RWPE1 (cell line): Measurements from ENCODE around the gene HEBP2.

Source experiments
- CTCF ChIA-PET: fragments of 350-600 bp; sonication (Branson Sonifier 250); formaldehyde crosslinking; extraction: SDS; loops from one replicate; lab custom pipeline; 2021; lab: Yijun Ruan, JAX
- POLR2A ChIA-PET: fragments of 400-600 bp; formaldehyde crosslinking; extraction: SDS; loops from one replicate; lab custom pipeline; 2020; ENCODE audit warnings: antibody characterized with exemption; ENCODE audit not compliant: low non-redundant PET; lab: Yijun Ruan, JAX
- DNase-seq: peaks from one replicate; pipeline ENCODE4 v3.0.0; 2012; ENCODE audit warnings: low spot score
- H3K27ac ChIP-seq: fragments of 450-650 bp; 2 replicates; pipeline ENCODE4 v1.5.1; 2017
- TF ChIP-seq, protein P1 (sequence below): fragments of 450-650 bp; conservative IDR thresholded peaks from 2 replicates; pipeline ENCODE4 v1.5.1; 2017; ENCODE audit warnings: low read depth, mild to moderate bottlenecking

The HEBP2 gene

DNA sequence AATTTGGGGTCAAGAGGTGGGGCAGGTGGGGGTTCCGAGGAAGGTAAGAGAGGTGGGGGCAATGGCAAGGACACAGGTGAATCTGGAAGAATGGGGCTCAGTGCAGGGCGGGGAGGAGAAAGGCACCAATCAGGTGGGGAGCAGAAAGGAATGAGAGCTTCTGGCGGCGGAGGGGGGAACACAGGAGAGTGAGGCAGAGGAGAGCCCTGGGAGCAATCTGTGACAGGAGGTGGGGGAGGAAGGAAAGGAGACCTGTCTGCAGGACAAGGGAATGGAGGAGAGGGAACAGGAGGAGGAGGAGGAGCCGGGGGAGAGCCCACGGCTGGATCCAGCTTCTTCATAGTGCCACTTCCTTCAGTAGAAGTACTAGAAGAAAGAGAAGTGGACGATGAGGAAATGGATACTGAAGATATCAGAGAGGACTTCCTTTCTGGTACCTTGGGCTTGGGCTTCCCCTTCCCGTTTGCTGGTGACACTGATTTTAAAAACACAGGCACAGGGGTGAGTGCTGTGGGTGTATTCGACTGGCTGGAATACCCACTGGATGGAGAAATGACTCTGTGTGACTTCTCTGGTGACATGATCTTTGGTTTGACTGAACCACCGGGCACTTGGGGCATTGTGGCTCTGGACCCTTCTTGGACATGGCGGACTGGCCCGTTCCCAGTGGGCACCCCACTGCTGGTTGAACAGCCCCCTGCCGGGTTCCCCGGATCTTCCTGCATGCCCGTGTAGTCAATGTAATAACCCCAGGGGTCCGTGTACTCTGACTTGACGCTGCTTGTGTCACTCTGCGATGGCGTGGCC lies 27.4 kb downstream of the HEBP2 start:
- no peak for DNase-seq
- no peak overlapping the region for H3K27ac ChIP-seq
- CTCF ChIA-PET = no interaction called here
- TF ChIP-seq, protein P1, sequence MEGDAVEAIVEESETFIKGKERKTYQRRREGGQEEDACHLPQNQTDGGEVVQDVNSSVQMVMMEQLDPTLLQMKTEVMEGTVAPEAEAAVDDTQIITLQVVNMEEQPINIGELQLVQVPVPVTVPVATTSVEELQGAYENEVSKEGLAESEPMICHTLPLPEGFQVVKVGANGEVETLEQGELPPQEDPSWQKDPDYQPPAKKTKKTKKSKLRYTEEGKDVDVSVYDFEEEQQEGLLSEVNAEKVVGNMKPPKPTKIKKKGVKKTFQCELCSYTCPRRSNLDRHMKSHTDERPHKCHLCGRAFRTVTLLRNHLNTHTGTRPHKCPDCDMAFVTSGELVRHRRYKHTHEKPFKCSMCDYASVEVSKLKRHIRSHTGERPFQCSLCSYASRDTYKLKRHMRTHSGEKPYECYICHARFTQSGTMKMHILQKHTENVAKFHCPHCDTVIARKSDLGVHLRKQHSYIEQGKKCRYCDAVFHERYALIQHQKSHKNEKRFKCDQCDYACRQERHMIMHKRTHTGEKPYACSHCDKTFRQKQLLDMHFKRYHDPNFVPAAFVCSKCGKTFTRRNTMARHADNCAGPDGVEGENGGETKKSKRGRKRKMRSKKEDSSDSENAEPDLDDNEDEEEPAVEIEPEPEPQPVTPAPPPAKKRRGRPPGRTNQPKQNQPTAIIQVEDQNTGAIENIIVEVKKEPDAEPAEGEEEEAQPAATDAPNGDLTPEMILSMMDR = no peak
- POLR2A ChIA-PET = no interaction called here

DNA sequence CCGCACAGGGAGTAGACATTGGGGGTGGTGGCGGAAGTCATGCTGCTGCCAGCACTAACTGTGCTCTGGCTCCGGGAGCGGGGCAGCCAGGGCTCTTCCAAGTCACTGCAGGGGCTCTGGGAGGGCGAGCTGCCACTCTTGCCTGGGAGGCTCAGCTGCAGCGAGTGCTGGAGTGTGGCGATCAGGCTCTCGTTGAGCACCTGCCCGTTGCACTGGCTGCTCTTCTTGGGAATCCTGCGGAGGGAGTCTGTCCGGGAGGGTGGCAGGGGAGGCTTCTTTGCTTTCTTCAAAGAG lies 28.0 kb downstream of the HEBP2 start:
- TF ChIP-seq, protein P1 = no peak
- DNase-seq = no peak
- H3K27ac ChIP-seq = no peak overlapping the region
- CTCF ChIA-PET = interaction anchor here (0.6 kb wide), 1 partner anchor 9 kb away, joined by 3 read pairs; no protein-coding TSS in a partner anchor
- POLR2A ChIA-PET = no interaction called here

DNA sequence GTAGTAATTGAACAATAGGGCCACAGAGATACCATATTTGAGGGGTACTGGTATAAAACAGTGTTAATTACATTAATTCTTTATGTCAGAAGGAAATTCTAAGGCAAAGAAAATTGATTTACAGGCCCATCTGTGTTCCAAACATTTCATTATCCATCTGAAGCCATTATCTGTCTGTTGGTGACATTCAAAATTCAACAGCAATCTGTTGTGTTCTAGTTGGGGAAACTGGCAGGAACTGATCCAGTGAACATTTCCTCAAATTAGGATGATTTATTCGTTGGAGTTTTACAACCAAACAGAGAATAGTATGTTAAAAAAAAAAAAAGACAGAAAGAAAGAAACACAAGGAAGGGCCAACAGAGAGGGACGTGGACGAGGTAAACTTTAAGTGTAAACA lies 30.1 kb downstream of the HEBP2 start:
- CTCF ChIA-PET = no interaction called here
- DNase-seq = no peak
- H3K27ac ChIP-seq = no peak overlapping the region
- POLR2A ChIA-PET = no interaction called here
- TF ChIP-seq, protein P1 = no peak

DNA sequence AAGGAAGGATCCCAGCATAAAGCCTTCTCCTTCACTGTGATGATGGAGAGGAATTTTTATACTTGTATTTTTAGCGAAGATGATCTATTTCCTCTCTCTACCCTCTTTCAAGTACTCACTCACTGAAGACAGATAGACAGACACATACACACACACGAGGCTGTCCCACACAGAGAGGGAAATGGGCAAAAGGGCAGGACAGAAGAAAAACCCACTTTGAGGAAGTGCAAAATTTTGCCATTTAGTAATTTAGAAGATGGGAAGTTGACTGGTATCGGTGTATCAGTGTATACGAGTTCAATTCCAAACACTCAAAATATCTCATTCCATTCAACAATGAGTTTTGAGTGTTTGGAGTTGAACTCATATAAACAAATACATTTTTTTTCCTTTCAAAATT lies 30.9 kb downstream of the HEBP2 start:
- H3K27ac ChIP-seq = no peak overlapping the region
- POLR2A ChIA-PET = no interaction called here
- TF ChIP-seq, protein P1 = no peak
- CTCF ChIA-PET = interaction anchor here (0.6 to 0.7 kb wide), 2 partner anchors 9 to 1419 kb away, joined by 7 read pairs; no protein-coding TSS in a partner anchor
- no peak for DNase-seq

DNA sequence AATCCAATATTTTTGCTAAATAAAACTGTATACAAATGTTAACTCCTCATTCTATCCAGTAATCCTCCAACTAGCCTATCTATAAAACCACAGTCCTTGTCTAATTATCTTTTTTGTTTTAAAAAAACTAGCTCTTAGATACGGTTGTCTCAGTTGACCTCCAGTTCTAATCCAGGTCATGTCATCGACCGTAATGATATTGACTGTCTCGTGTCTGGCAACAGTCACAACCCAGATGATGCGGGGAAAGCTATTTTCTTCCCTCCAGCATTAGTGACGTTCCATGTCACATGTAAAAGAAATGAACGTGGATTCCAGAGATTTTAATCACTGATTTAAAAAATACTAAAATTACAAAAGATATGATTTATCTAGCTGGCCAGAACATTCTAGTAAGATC lies 35.5 kb downstream of the HEBP2 start:
- POLR2A ChIA-PET = no interaction called here
- DNase-seq = no peak
- no peak overlapping the region for H3K27ac ChIP-seq
- CTCF ChIA-PET = interaction anchor here (0.6 to 1.5 kb wide), 3 partner anchors 72 to 151 kb away, joined by 3 to 4 read pairs (median 3); no protein-coding TSS in a partner anchor
- TF ChIP-seq, protein P1 = no peak

DNA sequence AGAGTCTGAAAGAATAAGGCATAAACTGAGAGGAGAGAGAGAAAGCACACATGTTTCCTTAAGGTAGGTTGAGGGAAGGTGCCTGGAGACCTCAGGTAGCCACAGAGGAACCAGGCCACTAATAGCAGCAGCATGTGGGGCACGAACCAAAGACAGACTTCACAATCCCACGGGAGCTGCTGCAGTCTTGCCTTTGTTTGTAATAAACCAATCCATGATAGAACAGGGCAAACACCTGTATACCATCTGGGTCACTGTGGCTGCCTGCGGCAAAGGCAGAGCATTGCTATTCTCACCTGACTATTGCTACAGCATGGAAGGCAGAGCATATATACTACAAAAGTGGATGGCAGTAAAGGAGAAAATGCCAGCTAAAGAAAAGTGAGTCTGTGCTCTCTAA lies 36.3 kb downstream of the HEBP2 start:
- no peak overlapping the region for H3K27ac ChIP-seq
- no peak for DNase-seq
- TF ChIP-seq, protein P1 = no peak
- POLR2A ChIA-PET = no interaction called here
- CTCF ChIA-PET = interaction anchor here (1.5 kb wide), 1 partner anchor 150 kb away, joined by 4 read pairs; no protein-coding TSS in a partner anchor
